SK-N-SH treated with all-trans-retinoic acid at 6 μM for 48 hours (cell line): ENCODE measurements around the gene MYO1B.

ENCODE experiments used
- ATAC-seq: fragments of 200-7000 bp; cut with Tn5 transposase; 3 replicates; pipeline ENCODE4 v1.9.1; 2020; ENCODE audit warnings: mild to moderate bottlenecking, moderate library complexity
- ARNTL ChIP-seq: fragments of 450-650 bp; formaldehyde crosslinking; IDR thresholded peaks from 2 replicates; pipeline ENCODE4 v1.5.0; 2020; ENCODE audit warnings: low read depth, mild to moderate bottlenecking, moderate library complexity, borderline replicate concordance
- BACH2 ChIP-seq: fragments of 250-450 bp; sonication (Bioruptor Pico); IDR thresholded peaks from 2 replicates; pipeline ENCODE4 v1.9.0; 2021; ENCODE audit warnings: mild to moderate bottlenecking, borderline replicate concordance
- CSDC2 ChIP-seq: fragments of 250-450 bp; sonication (Bioruptor Pico); IDR thresholded peaks from 2 replicates; pipeline ENCODE4 v1.5.0; 2020; ENCODE audit warnings: mild to moderate bottlenecking, moderate library complexity
- ESRRG ChIP-seq: fragments of 250-450 bp; sonication (Bioruptor Pico); IDR thresholded peaks from 2 replicates; pipeline ENCODE4 v1.6.1; 2021; ENCODE audit warnings: mild to moderate bottlenecking
- GLIS3 ChIP-seq: fragments of 250-450 bp; sonication (Bioruptor Pico); IDR thresholded peaks from 2 replicates; pipeline ENCODE4 v1.5.0; 2020; ENCODE audit warnings: mild to moderate bottlenecking, moderate library complexity
- ISL1 ChIP-seq: fragments of 250-450 bp; sonication (Bioruptor Pico); IDR thresholded peaks from 2 replicates; pipeline ENCODE4 v2.1.2; 2022; ENCODE audit warnings: mild to moderate bottlenecking, moderate library complexity
- OSR1 ChIP-seq: fragments of 250-450 bp; sonication (Bioruptor Pico); IDR thresholded peaks from 2 replicates; pipeline ENCODE4 v1.8.0; 2022; ENCODE audit warnings: moderate library complexity, mild to moderate bottlenecking, inconsistent platforms
- PPARA ChIP-seq: fragments of 250-450 bp; sonication (Bioruptor Pico); IDR thresholded peaks from 2 replicates; pipeline ENCODE4 v1.5.0; 2020; ENCODE audit warnings: mild to moderate bottlenecking, borderline replicate concordance
- RARB ChIP-seq: fragments of 250-450 bp; sonication (Bioruptor Pico); IDR thresholded peaks from 2 replicates; pipeline ENCODE4 v1.8.0; 2021; ENCODE audit warnings: mild to moderate bottlenecking, moderate library complexity
- SNAI2 ChIP-seq: fragments of 250-450 bp; sonication (Bioruptor Pico); IDR thresholded peaks from 2 replicates; pipeline ENCODE4 v1.5.0; 2020; ENCODE audit warnings: mild to moderate bottlenecking, moderate library complexity
- TCF4 ChIP-seq: fragments of 250-450 bp; sonication (Bioruptor Pico); IDR thresholded peaks from 2 replicates; pipeline ENCODE4 v1.8.0; 2021; ENCODE audit warnings: mild to moderate bottlenecking, moderate library complexity, borderline replicate concordance
- TOX ChIP-seq: fragments of 250-450 bp; sonication (Bioruptor Pico); IDR thresholded peaks from 2 replicates; pipeline ENCODE4 v1.8.0; 2021; ENCODE audit warnings: mild to moderate bottlenecking, moderate library complexity, borderline replicate concordance
- ZC3H10 ChIP-seq: fragments of 250-450 bp; sonication (Bioruptor Pico); IDR thresholded peaks from 2 replicates; pipeline ENCODE4 v1.5.1; 2021; ENCODE audit warnings: mild to moderate bottlenecking, moderate library complexity
- ZFP3 ChIP-seq: fragments of 250-450 bp; sonication (Bioruptor Pico); IDR thresholded peaks from 2 replicates; pipeline ENCODE4 v1.5.0; 2020; ENCODE audit warnings: mild to moderate bottlenecking, moderate library complexity
- ZFP30 ChIP-seq: fragments of 450-650 bp; formaldehyde crosslinking; IDR thresholded peaks from 2 replicates; pipeline ENCODE4 v1.5.0; 2022; ENCODE audit warnings: mild to moderate bottlenecking, moderate library complexity
- ZNF565 ChIP-seq: fragments of 450-650 bp; formaldehyde crosslinking; conservative IDR thresholded peaks from 2 replicates; pipeline ENCODE4 v1.5.0; 2020; ENCODE audit warnings: low read depth, mild to moderate bottlenecking, moderate library complexity
- ZNF70 ChIP-seq: fragments of 450-650 bp; formaldehyde crosslinking; IDR thresholded peaks from 2 replicates; pipeline ENCODE4 v1.5.0; 2020; ENCODE audit warnings: mild to moderate bottlenecking, moderate library complexity
- ZNF8 ChIP-seq: fragments of 450-650 bp; formaldehyde crosslinking; IDR thresholded peaks from 2 replicates; pipeline ENCODE4 v1.5.0; 2020; ENCODE audit warnings: mild to moderate bottlenecking, moderate library complexity
- TF ChIP-seq, protein P1 (sequence below): fragments of 250-450 bp; sonication (Bioruptor Pico); IDR thresholded peaks from 2 replicates; pipeline ENCODE4 v1.8.0; 2021; ENCODE audit warnings: low read depth, mild to moderate bottlenecking, moderate library complexity, borderline replicate concordance
- TF ChIP-seq, protein P2 (sequence below): fragments of 250-450 bp; sonication (Bioruptor Pico); IDR thresholded peaks from 2 replicates; pipeline ENCODE4 v1.8.0; 2020; ENCODE audit warnings: mild to moderate bottlenecking, moderate library complexity, borderline replicate concordance
- TF ChIP-seq, protein P3 (sequence below): fragments of 250-450 bp; sonication (Bioruptor Pico); IDR thresholded peaks from 2 replicates; pipeline ENCODE4 v1.5.0; 2020; ENCODE audit warnings: mild to moderate bottlenecking, moderate library complexity
- TF ChIP-seq, protein P4 (sequence below): fragments of 250-450 bp; sonication (Bioruptor Pico); IDR thresholded peaks from 2 replicates; pipeline ENCODE4 v1.5.1; 2021; ENCODE audit warnings: mild to moderate bottlenecking, moderate library complexity
- TF ChIP-seq, protein P5 (sequence below): fragments of 250-450 bp; sonication (Bioruptor Pico); IDR thresholded peaks from 2 replicates; pipeline ENCODE4 v1.5.1; 2020; ENCODE audit warnings: low read depth, mild to moderate bottlenecking, moderate library complexity

Gene MYO1B

DNA sequence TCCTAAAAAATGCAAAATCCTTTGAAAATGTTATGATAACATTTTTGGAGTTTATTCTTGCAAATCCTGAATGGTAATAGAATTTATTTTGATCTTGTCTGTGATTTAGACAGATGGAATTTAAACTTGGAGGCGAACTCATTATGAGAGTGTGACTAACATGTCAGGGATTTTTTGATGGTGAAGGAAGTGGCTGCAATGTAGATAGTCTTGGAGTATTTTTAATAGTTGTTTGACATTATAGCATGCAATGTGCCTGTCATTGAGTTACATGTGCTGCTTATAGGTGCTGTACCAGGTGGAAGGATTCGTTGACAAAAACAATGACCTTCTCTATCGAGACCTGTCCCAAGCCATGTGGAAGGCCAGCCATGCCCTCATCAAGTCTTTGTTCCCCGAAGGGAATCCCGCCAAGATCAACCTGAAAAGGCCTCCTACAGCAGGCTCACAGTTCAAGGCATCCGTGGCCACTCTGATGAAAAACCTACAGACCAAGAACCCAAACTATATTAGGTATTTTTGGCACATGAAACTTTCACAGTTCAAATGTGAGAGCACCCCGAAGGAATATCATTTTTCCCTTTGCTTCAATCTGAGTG is 141.8 kb downstream of the MYO1B start:
- ATAC-seq = peak; percentile 59; the same call in 2 of the 3 replicates
- TF ChIP-seq, protein P1, sequence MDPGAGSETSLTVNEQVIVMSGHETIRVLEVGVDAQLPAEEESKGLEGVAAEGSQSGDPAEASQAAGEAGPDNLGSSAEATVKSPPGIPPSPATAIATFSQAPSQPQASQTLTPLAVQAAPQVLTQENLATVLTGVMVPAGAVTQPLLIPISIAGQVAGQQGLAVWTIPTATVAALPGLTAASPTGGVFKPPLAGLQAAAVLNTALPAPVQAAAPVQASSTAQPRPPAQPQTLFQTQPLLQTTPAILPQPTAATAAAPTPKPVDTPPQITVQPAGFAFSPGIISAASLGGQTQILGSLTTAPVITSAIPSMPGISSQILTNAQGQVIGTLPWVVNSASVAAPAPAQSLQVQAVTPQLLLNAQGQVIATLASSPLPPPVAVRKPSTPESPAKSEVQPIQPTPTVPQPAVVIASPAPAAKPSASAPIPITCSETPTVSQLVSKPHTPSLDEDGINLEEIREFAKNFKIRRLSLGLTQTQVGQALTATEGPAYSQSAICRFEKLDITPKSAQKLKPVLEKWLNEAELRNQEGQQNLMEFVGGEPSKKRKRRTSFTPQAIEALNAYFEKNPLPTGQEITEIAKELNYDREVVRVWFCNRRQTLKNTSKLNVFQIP (CRISPR knock-in tag) = no peak
- TF ChIP-seq ISL1 (CRISPR knock-in tag) = peak; percentile 57

DNA sequence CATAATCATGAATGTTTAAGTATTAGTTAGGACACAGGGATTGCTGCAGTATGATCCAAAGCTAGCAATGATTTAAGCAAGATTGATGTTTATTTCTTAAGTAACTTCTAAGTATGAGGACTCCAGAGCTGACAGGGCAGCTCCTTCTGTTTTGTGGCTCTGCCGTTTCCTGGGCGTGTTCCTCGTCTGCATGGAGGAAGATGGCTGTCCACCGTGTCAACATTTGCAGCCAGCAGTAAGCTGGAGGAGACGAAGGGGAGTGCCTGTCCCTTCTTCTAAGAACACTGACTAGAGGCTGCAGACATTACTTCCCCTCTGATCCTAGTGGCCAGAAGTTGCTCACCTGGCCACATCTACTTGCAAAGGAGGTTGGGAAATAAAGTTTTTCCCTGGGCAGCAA is 144.1 kb downstream of the MYO1B start:
- no peak for TF ChIP-seq ZNF565 (CRISPR knock-in tag)
- TF ChIP-seq CSDC2 (CRISPR knock-in tag) = no peak
- TF ChIP-seq GLIS3 = no peak
- no peak for TF ChIP-seq ZFP30 (CRISPR knock-in tag)
- TF ChIP-seq, protein P2, sequence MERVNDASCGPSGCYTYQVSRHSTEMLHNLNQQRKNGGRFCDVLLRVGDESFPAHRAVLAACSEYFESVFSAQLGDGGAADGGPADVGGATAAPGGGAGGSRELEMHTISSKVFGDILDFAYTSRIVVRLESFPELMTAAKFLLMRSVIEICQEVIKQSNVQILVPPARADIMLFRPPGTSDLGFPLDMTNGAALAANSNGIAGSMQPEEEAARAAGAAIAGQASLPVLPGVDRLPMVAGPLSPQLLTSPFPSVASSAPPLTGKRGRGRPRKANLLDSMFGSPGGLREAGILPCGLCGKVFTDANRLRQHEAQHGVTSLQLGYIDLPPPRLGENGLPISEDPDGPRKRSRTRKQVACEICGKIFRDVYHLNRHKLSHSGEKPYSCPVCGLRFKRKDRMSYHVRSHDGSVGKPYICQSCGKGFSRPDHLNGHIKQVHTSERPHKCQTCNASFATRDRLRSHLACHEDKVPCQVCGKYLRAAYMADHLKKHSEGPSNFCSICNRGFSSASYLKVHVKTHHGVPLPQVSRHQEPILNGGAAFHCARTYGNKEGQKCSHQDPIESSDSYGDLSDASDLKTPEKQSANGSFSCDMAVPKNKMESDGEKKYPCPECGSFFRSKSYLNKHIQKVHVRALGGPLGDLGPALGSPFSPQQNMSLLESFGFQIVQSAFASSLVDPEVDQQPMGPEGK (CRISPR knock-in tag) = no peak
- no peak for TF ChIP-seq RARB
- TF ChIP-seq PPARA (CRISPR knock-in tag) = no peak
- TF ChIP-seq, protein P3, sequence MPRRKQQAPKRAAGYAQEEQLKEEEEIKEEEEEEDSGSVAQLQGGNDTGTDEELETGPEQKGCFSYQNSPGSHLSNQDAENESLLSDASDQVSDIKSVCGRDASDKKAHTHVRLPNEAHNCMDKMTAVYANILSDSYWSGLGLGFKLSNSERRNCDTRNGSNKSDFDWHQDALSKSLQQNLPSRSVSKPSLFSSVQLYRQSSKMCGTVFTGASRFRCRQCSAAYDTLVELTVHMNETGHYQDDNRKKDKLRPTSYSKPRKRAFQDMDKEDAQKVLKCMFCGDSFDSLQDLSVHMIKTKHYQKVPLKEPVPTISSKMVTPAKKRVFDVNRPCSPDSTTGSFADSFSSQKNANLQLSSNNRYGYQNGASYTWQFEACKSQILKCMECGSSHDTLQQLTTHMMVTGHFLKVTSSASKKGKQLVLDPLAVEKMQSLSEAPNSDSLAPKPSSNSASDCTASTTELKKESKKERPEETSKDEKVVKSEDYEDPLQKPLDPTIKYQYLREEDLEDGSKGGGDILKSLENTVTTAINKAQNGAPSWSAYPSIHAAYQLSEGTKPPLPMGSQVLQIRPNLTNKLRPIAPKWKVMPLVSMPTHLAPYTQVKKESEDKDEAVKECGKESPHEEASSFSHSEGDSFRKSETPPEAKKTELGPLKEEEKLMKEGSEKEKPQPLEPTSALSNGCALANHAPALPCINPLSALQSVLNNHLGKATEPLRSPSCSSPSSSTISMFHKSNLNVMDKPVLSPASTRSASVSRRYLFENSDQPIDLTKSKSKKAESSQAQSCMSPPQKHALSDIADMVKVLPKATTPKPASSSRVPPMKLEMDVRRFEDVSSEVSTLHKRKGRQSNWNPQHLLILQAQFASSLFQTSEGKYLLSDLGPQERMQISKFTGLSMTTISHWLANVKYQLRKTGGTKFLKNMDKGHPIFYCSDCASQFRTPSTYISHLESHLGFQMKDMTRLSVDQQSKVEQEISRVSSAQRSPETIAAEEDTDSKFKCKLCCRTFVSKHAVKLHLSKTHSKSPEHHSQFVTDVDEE (CRISPR knock-in tag) = no peak
- TF ChIP-seq TOX (CRISPR knock-in tag) = no peak
- TF ChIP-seq ZNF70 (CRISPR knock-in tag) = no peak
- TF ChIP-seq TCF4 (CRISPR knock-in tag) = no peak
- no peak for TF ChIP-seq BACH2 (CRISPR knock-in tag)
- TF ChIP-seq ZNF8 (CRISPR knock-in tag) = no peak
- no peak for TF ChIP-seq ZC3H10 (CRISPR knock-in tag)
- TF ChIP-seq ARNTL (CRISPR knock-in tag) = no peak
- no peak for TF ChIP-seq OSR1 (CRISPR knock-in tag)
- TF ChIP-seq ZFP3 (CRISPR knock-in tag) = no peak
- no peak for TF ChIP-seq ESRRG
- TF ChIP-seq, all 23 proteins: peak for 0
- no peak for ATAC-seq

DNA sequence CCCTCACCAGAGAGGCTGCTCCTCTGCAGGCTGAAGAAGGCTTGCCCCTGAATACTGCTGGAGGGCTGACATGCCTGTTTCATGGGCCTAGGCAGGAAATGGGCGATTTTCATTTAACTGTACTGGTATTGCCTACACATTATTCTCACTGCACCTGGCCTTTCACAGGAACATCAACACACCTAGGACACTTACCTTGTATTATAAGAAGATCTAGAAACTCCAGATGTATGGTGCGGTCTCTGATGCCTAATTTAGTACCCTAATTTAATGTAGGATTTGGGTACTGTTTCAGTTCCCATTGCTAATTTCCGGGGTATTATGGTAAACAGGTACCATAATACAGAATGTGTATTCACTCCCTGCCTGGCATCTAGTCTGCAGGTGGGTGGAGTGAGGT is 146.0 kb downstream of the MYO1B start:
- TF ChIP-seq, protein P4, sequence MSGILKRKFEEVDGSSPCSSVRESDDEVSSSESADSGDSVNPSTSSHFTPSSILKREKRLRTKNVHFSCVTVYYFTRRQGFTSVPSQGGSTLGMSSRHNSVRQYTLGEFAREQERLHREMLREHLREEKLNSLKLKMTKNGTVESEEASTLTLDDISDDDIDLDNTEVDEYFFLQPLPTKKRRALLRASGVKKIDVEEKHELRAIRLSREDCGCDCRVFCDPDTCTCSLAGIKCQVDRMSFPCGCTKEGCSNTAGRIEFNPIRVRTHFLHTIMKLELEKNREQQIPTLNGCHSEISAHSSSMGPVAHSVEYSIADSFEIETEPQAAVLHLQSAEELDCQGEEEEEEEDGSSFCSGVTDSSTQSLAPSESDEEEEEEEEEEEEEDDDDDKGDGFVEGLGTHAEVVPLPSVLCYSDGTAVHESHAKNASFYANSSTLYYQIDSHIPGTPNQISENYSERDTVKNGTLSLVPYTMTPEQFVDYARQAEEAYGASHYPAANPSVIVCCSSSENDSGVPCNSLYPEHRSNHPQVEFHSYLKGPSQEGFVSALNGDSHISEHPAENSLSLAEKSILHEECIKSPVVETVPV (CRISPR knock-in tag) = no peak
- TF ChIP-seq ZNF8 (CRISPR knock-in tag) (no peak), ZNF565 (CRISPR knock-in tag) (no peak), ISL1 (CRISPR knock-in tag) (no peak), ZC3H10 (CRISPR knock-in tag) (no peak), SNAI2 (CRISPR knock-in tag) (no peak), BACH2 (CRISPR knock-in tag) (no peak), ZFP30 (CRISPR knock-in tag) (no peak), PPARA (CRISPR knock-in tag) (no peak), TOX (CRISPR knock-in tag) (no peak), CSDC2 (CRISPR knock-in tag) (no peak), TCF4 (CRISPR knock-in tag) (no peak), GLIS3 (no peak)
- TF ChIP-seq, protein P1 (CRISPR knock-in tag) = no peak
- TF ChIP-seq, protein P5, sequence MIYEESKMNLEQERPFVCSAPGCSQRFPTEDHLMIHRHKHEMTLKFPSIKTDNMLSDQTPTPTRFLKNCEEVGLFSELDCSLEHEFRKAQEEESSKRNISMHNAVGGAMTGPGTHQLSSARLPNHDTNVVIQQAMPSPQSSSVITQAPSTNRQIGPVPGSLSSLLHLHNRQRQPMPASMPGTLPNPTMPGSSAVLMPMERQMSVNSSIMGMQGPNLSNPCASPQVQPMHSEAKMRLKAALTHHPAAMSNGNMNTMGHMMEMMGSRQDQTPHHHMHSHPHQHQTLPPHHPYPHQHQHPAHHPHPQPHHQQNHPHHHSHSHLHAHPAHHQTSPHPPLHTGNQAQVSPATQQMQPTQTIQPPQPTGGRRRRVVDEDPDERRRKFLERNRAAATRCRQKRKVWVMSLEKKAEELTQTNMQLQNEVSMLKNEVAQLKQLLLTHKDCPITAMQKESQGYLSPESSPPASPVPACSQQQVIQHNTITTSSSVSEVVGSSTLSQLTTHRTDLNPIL (CRISPR knock-in tag) = no peak
- TF ChIP-seq, all 23 proteins: peak for 0
- no peak for ATAC-seq
